GM12891 (cell line): ENCODE measurements around the gene REPIN1.

ENCODE experiments used
- PAX5 ChIP-seq: IDR thresholded peaks from 2 replicates; pipeline ENCODE4 v1.6.1; 2011; ENCODE audit warnings: low read length, moderate library complexity, mild to moderate bottlenecking; ENCODE audit not compliant: insufficient read depth, severe bottlenecking
- POLR2A ChIP-seq: IDR thresholded peaks from 2 replicates; pipeline ENCODE4 v1.6.1; 2011; ENCODE audit warnings: low read depth, low read length, control low read depth
- POLR2AphosphoS5 ChIP-seq: IDR thresholded peaks from 2 replicates; pipeline ENCODE4 v1.6.1; 2011; ENCODE audit warnings: low read depth, low read length, control low read depth
- TAF1 ChIP-seq: IDR thresholded peaks from 2 replicates; pipeline ENCODE4 v1.6.1; 2011; ENCODE audit warnings: low read depth, low read length, control low read depth

DNA sequence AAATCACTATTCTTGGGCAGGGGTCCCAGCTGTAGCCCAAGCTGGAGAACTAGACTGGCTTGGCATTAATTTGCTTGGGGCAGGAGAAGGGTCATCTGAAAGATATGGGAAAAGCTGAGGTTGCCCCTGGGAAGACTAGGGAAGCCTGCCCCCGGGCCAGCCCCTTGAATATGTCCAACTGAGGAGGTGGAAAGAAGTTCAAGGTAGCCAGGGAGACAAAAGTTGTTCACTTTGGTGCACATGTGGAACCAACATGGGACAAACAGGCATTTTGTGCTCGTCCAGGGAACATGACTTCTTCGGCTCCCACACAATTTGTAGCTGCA is 46.9 kb upstream of the REPIN1 start:
- TF ChIP-seq POLR2A (no peak), POLR2AphosphoS5 (no peak), TAF1 (no peak), PAX5 (no peak)
